DND-41 (cell line): ENCODE results near the gene CD300LG.

Experiments used
- CTCF ChIP-seq: IDR thresholded peaks from 2 replicates; pipeline ENCODE4 v1.5.1; 2012; ENCODE audit warnings: borderline replicate concordance, low read length, moderate library complexity, mild to moderate bottlenecking; ENCODE audit not compliant: poor library complexity, severe bottlenecking; ENCODE audit errors: extremely low read depth
- EZH2 ChIP-seq: IDR thresholded peaks from 3 replicates; pipeline ENCODE4 v1.6.1; 2012; ENCODE audit warnings: borderline replicate concordance, low read depth, mild to moderate bottlenecking, moderate library complexity, low read length, inconsistent platforms; ENCODE audit not compliant: severe bottlenecking

- TF ChIP-seq CTCF (no peak), EZH2 (no peak)
These were observed 36.2 kb upstream of the CD300LG start for GRCh38 chr17:43810823-43811222.
